A172 (cell line): Measurements from ENCODE around the gene MKNK2. TPM values are rescaled to one million over a fixed set of nuclear protein-coding genes. Genes with fewer than 3 reads are reported as not detected.
"Not testable (repeated sequence)": the region's sequence is repeated elsewhere in the genome, so short reads cannot be mapped to it uniquely, and the experiment has no call there.

Experiments used
- DNase-seq: peaks from one replicate; pipeline ENCODE4 v3.0.0-alpha.2; 2015; ENCODE audit warnings: low spot score
- total RNA-seq: library from RNA; depleted of rRNA; stranded (reverse); fragments of >200 nt; shearing (Covaris generic); gene quantifications from 2 replicates; pipeline ENCODE4 v1.2.3, GENCODE V29; 2014

The MKNK2 gene
- total RNA-seq, 1 experiment from 2014 or later, result 53.8 TPM

DNA sequence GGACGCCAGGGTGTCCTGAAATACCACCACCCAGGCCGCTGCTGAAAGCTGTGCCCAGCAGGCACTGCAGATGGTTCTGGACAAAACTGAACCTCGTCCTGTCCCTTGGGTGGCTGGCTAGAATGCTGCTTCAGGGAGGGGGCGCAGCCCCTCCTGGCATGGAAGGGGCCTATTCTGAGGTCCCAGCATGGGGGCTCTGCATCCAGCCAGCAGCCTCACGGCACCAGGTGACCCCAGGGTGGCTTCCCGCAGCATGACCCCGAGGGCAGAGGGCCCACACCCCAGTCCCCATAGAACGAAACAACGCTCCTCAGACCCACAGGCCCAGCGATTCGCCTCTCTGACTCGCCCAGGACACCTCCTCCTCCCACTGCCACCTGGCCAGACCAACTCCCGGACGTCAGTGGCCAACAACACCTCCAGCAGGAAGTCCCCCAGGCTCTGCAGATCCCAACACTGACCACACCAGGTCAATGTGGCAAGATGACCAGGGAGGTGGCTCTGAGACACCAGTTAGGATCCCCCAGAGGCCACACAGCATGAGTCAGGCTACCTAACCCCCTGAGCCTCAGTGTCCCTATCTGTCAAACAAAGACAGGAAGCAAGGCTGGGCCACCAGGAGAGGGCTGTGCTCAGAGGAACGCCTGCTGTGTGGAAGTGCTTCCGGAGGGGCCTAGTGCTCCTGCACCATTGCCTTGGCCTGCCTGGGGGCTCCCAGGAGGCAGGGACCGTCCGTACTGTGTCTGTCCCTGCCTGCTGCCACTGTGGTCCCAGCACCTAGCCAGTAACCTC, 6.1 kb downstream of the MKNK2 start:
- no peak for DNase-seq

GRCh38 chr19:2043961-2044708, 6.9 kb downstream of the MKNK2 start:
- DNase-seq, result no peak

DNA sequence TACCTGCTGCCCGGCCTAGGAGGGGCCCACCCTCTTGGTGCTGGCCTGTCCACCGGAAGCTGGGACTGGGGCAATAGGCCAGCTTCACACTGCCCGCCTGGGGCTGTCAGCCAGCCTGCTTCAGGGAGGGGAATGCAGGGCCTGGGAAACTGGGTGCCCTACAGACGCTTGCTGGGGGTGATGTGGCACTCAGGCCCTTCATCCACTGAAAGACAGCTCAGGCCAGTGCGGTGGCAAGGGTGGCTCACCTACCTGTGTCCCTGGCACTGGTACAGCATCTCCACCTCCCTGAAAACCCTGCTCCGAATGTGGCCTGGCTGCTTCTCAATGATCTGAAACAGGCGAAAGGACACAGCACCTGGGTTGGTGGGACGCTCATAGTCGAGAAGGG, 7.8 kb downstream of the MKNK2 start:
- DNase-seq, result no peak

DNA sequence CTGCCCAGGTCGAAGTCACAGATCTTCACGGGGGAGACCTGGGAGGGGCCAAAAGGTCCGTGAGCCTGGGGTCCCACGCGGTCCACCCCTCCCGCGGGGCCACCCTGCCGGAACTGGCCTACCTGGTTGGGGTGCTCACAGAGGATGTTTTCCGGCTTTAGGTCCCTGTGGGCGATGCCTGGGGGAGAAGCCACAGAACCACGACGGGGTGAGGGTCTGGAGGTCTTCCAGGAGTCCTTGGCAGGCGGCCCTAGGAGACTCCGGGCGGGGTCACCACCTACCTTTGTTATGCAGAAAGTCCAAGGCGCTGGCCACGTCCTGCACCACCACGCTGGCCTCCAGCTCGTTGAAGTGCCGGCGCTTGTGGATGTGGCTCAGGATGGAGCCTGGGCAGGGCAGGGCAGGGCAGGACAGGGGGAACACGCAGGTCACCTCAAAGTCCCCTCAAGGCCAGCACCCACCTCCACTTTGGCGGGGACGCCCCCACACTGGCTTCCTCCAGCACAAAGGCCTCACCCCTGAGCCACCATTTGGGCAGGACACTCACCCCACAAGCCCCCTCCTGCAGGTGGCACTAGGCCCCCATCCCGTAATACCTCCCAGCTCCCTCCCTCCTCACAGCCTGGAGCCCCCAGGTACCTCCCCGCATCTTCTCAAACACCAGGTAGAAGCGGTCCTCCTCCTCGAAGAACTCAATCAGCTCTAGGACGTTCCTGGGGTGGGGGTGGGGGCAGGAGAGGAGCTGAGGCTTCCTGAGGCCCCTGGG, 8.4 kb downstream of the MKNK2 start:
- DNase-seq, result no peak

DNA sequence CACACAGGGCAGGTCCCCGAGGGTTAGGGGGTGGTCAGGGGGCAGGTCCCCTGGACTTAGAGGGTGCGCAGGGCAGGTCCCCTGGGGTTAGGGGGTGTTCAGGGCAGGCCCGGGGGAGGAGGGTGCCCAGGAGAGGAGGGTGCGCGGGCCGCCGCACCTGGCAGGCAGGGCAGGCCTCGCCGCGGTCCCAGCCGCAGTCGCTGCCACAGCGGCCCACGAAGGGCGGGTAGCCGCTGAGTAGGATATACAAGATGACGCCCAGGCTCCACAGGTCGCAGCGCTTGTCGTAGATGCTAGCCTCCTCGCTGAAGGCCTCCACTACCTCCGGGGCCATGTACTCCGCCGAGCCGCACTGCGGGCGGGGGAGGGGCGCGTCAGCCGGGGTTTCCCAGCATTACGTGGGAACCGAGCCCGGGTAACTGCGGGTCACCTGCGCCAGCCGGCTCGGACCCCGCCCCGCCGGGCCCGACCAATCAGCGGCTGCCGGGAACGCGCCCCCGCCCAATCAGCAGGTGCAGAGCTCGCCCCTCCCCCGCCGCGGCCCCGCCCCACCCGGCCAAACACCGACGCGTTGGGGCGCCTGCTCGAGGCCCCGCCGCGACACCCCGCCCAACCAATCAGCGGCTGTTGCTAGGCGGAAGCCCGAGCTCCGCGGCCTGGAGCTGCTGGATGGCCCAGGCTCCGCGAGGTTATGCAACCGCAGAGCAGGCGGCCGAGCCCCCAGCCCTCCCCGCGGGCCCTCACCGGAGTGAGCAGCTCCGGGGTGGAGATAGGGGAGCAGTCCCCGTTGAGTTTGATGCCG, 9.2 kb downstream of the MKNK2 start:
- DNase-seq, result no peak

DNA sequence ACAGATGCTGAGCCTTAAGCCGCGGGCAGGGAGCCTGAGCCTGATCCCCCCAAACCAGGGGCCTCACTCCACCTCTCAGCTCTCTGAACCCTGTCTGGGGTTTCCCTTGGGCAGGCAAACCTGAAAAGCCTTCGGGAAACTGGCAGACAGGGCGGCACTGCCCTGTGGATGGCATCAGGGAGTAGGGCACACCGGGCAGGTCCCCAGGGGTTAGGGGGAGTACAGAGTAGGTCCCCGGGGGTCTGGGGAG, 9.7 kb downstream of the MKNK2 start:
- no peak for DNase-seq

- no peak for DNase-seq
Observed at GRCh38 chr19:2040647-2041432, 10.2 kb downstream of the MKNK2 start.

GRCh38 chr19:2039959-2040646, 10.9 kb downstream of the MKNK2 start:
- DNase-seq, result no peak

DNA sequence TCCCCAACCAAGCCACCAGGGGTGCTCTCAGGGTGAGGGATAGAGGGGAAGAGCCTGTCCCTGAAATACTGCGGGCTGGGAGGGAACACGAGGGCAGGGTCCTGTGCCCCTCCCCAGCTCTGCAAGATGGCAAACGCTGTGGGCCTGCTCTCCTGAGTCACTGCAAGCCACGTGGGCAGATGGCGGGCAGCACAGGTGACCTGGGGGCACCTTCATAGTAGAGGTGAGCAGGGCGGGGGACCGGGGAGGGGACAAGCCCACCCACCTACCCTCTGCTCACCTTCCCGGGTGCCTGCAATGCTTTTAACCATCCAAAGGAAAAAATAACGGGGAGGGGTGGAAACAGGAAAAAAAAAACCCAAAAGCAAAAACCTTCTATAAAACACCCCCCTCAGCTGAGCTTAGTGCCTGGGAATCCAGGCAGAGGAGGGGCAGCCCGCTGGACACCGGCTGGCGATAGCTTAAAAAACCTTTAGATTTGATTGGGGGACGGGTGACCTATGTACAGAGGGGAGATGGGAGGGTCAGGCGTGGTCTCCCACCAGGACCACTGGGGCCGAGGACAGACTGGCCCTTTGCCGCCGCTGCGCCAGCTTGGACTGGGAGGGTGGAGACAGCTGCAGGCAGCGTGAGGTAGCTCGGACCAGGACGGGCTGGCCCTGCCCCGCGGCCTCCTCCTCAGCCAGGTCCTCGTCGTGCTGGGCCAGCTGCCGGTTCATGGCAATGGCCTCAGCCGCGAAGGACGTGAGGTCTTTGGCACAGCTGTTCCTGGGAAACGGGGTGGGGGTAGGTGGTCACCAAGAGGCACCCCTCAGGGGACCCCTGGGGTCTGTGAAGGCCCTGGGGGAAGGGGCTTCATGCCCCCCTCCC, 11.7 kb downstream of the MKNK2 start:
- no peak for DNase-seq

DNA sequence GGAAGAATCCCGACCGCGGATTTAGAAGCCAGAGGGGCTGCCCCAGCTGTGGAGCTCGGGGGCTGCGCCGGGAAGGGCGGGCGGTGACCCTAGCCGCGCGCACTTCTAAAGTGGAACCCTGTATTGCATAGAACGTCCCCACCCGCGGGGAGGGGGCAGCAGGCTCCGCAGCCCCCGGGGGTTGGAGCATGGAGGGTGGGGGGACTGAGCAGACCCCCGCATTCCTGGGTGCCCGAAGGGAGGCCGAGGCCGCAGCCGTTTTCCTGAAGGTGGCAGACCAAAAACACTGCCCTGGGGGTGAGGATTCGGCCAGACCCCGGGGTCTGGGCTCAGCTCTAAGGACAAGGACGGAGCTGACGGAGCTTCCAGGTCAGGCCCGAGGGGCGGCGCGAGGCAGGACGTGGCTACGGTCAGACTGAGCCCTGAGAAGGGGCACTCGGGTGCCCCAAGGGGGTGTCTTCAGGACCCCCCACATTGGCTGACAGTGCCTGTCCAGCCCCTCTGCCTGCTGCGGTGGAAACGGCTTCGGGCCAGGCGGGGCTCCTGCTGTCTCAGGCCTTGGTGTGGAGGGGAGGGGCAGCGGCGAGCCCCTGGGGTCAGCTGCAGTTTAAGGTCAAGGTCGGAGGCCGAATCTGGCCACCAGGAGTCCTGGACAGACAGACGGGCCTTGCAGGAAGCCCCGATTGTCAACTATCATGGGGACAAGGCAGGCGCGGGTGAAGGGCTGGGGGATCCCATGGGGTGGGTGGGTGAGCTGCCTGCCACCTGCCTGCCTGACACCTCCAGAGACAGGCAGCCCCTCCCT, 12.6 kb downstream of the MKNK2 start:
- no peak for DNase-seq

GRCh38 chr19:2037651-2038255, 13.3 kb downstream of the MKNK2 start:
- DNase-seq, result no peak

DNA sequence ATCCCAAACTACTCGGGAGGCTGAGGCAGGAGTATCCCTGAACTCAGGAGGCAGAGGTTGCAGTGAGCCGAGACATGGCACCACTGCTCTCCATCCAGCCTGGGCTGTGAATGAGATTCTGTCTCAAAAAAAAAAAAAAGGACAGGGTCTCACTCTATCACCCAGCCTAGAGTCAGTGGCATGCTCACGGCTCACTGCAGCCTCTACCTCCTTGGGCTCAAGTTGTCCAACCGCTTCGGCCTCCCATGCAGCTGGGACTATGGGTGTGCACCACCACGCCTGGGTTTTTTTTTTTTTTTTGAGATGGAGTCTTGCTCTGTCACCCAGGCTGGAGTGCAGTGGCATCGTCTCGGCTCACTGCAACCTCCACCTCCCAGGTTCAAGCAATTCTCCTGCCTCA, 14.6 kb downstream of the MKNK2 start:
- no peak for DNase-seq

GRCh38 chr19:2035590-2035991, 15.5 kb downstream of the MKNK2 start:
- no peak for DNase-seq

DNA sequence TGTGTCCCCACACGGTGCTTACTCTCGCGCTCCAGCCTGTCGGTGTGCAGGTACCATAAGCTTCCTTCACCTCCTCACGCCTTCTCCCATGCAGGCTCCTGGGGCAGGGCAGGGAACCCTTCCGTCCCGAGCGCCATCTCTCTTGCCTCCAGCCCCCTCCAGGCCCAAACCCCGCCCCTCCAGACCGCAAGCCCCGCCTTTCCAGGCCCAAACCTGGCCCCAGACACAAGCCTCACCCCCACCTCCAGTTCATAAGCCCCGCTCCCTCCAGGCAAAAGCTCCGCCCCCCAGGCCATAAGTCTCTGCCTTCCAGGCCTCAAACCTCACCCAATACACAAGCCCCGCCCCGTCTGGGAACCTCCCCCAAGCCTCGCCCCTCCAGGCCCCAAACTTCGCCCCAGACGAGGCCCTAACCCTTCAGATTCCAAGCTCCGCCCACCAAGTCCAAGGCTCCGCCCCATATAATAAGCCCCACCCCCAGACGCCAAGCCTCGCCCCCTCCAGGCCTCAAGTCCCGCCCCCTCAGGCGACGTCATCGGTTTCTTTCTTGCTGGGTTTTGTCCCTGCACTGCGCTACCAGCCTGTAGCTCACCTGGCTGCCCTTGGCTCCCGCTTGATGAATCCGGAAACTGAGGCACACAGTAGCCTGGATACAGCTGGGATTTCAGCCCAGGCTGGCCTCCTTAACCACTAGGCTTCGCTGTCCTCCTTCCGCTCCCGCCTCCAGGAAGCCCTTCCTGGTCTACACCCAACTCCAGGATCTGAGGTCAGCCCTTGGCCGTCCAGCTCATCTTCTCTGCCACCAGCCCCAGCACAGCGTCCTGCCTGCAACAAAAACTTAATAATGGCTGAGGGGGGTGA, 16.1 kb downstream of the MKNK2 start:
- no peak for DNase-seq

GRCh38 chr19:2034253-2034652, 16.8 kb downstream of the MKNK2 start:
- DNase-seq, result not testable (repeated sequence)

- DNase-seq, result no peak
Observed at GRCh38 chr19:2033825-2034159, 17.3 kb downstream of the MKNK2 start.

GRCh38 chr19:2033115-2033824, 17.8 kb downstream of the MKNK2 start:
- DNase-seq, result no peak
